Heart left ventricle (tissue), 16 donors: Measurements from ENCODE around the gene PCP4. TPM values are rescaled to one million over a fixed set of nuclear protein-coding genes. Genes with fewer than 3 reads are reported as not detected.

Experiments used
- ATAC-seq, 4 donors: fragments of 200-7000 bp; cut with Tn5 transposase; one replicate each; pipeline ENCODE4 v1.9.1; 2020 to 2022; ENCODE audit warnings: moderate library complexity in 4 of 4, mild to moderate bottlenecking in 3 of 4, moderate number of reproducible peaks in 1 of 4
- DNase-seq, 5 donors: peaks; one replicate each; pipeline ENCODE4 v3.0.0-alpha.2; 2020
- H3K27ac ChIP-seq, 12 donors: fragments of 200-600 bp; sonication (generic) in 4 of 12; one replicate each; pipeline versions ENCODE4 v1.5.0 to v1.8.0; 2016 to 2022; ENCODE audit warnings: mild to moderate bottlenecking in 2 of 12
- H3K27me3 ChIP-seq, 9 donors: fragments of 200-600 bp; sonication (generic) in 2 of 9; one replicate each; pipeline versions ENCODE4 v1.5.1 to v1.8.0; 2016 to 2022; ENCODE audit warnings: mild to moderate bottlenecking in 3 of 9
- H3K36me3 ChIP-seq, 9 donors: fragments of 200-600 bp; sonication (generic) in 2 of 9; one replicate each; pipeline versions ENCODE4 v1.5.0 to v1.8.0; 2018 to 2022; ENCODE audit warnings: mild to moderate bottlenecking in 2 of 9
- H3K4me1 ChIP-seq, 12 donors: fragments of 200-600 bp; sonication (generic) in 4 of 12; one replicate each; pipeline versions ENCODE4 v1.5.0 to v1.8.0; 2016 to 2022; ENCODE audit warnings: mild to moderate bottlenecking in 3 of 12
- H3K4me3 ChIP-seq, 12 donors: fragments of 200-600 bp; sonication (generic) in 4 of 12; one replicate each; pipeline versions ENCODE4 v1.5.0 to v1.8.0; 2017 to 2022; ENCODE audit warnings: mild to moderate bottlenecking in 9 of 12, moderate library complexity in 4 of 12
- H3K9me3 ChIP-seq, 12 donors: fragments of 200-600 bp; sonication (generic) in 4 of 12; one replicate each; pipeline versions ENCODE4 v1.5.0 to v1.8.0; 2016 to 2022; ENCODE audit warnings: mild to moderate bottlenecking in 1 of 12
- POLR2A ChIP-seq, 2 donors: fragments of 450-650 bp; IDR thresholded peaks; one replicate each; pipeline ENCODE4 v1.6.1; 2017; ENCODE audit warnings: antibody characterized with exemption in 2 of 2, mild to moderate bottlenecking in 2 of 2, moderate library complexity in 2 of 2
- WGBS, 4 donors: extraction: QIAGEN DNeasy Blood & Tissue Kit in 2 of 4; methylation state at CpG; one replicate each; pipeline versions ENCODE4 v1.1.5 to v1.1.7; 2013 to 2018; 5-methylcytosine and 5-hydroxymethylcytosine counted together
- intact Hi-C, 10 donors: fragments of 100-400 bp; cut with DNase I; formaldehyde crosslinking; loops; one replicate each; pipeline versions ENCODE4 v1.11.1 to v1.14.2; 2022
- polyA plus RNA-seq, 2 donors: library from polyadenylated mRNA; stranded (reverse); fragments of 200-250 nt; gene quantifications; one replicate each; pipeline ENCODE4 v1.2.3, GENCODE V29; 2013
- total RNA-seq, 9 donors: library from RNA; depleted of rRNA in 2 of 9; stranded (reverse); fragments of >200 nt in 2 of 9; fragmentation: NEBNext Ultra II Directional in 3 of 9; extraction: Animal tissue kit (Norgen Biotek cat#: 25700) in 3 of 9; gene quantifications; one replicate each; pipeline versions ENCODE4 v1.1.0 to v1.2.4, GENCODE V29; 2016 to 2023
- TF ChIP-seq, protein P1 (sequence below), 12 donors: fragments of 200-600 bp; sonication (generic) in 4 of 12; IDR thresholded peaks; one replicate each; pipeline versions ENCODE4 v1.5.0 to v1.8.0; 2018 to 2022; ENCODE audit warnings: antibody characterized with exemption in 12 of 12, mild to moderate bottlenecking in 5 of 12
- donor health status: ischemic (EF 13 %, LVEDD 7.1; RV severe dilation, severe dysfunction).
- donor health status: healthy with polysubstance abuse.
- donor health status: DM: no; HTN: yes; CAD: no.
- donor health status: DM: no; HTN: no; CAD: no.
- donor health status: ischemic (EF 25% LVEDD 6.9; RV normal size, moderate dysfunction).
- donor health status: ischemic (EF 25% LVEDD 5.7; RV mildly dilated, moderate dysfunction).
- donor health status: healthy.
- donor health status: DM: yes; HTN: yes; CAD: no.
- donor health status: ischemic (EF 35%, LVEDD 5.7; RV mildly dilated, moderate dysfunction).
- donor health status: nonischemic (EF 11% LVEDD 7.7; RV severe dilation, severe dysfunction).
- donor health status: DM: yes; HTN: yes; CAD: no.
- donor health status: PGD.
- donor health status: ischemic (EF 29% LVEDD 5.4; RV normal size, mild dysfunction).
- donor health status: nonischemic (EF 23%, LVEDD 6.1; RV moderate dilation, normal function).

PCP4 gene
- total and polyA plus RNA-seq, 11 donors, result 0.64 to 9.6 (median 3.9) TPM

DNA sequence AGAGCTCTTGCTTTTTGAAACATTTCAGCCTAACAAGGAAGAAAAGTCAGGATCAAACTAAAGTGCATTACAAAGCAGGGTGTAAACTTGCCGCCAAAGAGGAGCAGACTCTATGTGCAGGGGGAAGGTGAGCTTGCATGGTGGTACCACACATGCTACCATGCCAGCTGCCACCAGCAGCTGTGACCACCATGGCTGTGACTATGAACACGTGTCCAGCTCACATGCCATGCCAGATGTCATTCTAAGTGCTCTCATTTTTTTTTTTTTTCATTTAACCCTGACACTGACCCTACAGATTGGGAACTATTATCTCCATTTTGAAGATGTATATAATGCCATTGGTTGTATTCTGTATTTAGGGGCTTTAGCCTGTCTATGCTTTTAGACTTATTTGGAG lies 79.0 kb downstream of the PCP4 start:
- ATAC-seq (no peak), DNase-seq (no peak)
- H3K9me3 ChIP-seq, result peaks cover 0 to 13% (median 4%) of the 10 kb centered on the region in 12 donors
- no peaks in the 10 kb centered on the region for H3K27me3 ChIP-seq
- intact Hi-C loops, result no loop called here
- 76 to 81% (median 79%) methylated on average over 2 of the region's 2 CpGs for WGBS, 4 donors
- H3K4me3 ChIP-seq, result no peak overlapping the region
- TF ChIP-seq, protein P1, sequence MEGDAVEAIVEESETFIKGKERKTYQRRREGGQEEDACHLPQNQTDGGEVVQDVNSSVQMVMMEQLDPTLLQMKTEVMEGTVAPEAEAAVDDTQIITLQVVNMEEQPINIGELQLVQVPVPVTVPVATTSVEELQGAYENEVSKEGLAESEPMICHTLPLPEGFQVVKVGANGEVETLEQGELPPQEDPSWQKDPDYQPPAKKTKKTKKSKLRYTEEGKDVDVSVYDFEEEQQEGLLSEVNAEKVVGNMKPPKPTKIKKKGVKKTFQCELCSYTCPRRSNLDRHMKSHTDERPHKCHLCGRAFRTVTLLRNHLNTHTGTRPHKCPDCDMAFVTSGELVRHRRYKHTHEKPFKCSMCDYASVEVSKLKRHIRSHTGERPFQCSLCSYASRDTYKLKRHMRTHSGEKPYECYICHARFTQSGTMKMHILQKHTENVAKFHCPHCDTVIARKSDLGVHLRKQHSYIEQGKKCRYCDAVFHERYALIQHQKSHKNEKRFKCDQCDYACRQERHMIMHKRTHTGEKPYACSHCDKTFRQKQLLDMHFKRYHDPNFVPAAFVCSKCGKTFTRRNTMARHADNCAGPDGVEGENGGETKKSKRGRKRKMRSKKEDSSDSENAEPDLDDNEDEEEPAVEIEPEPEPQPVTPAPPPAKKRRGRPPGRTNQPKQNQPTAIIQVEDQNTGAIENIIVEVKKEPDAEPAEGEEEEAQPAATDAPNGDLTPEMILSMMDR (IDR thresholded peaks at IDR 0.05), result no peak
- no peak for TF ChIP-seq POLR2A (IDR thresholded peaks at IDR 0.05)
- no peak overlapping the region for H3K27ac ChIP-seq
- no peaks in the 10 kb centered on the region for H3K36me3 ChIP-seq
- no peaks in the 10 kb centered on the region for H3K4me1 ChIP-seq

DNA sequence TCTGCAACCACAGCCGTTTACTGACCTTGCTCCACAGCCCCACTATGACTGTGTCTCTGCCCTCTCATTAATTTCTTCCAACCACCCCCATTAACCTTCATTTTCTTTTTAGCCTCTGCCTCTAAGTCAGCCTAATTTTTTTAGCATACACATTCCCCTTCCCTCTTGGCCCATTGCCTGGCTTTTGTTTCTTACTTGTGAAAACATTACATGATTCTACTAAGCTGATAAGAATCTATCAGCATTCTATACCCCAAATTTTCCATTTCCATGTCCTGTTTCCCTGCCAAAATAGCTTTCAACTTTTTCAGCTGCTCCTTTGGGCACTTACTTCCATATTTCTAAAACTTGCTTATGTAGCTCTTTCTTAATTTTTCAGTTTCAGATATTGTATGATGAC lies 79.8 kb downstream of the PCP4 start:
- ATAC-seq (no peak), DNase-seq (no peak)
- Histone ChIP-seq H3K4me1 (no peaks in the 10 kb centered on the region), H3K36me3 (no peaks in the 10 kb centered on the region), H3K9me3 (peaks cover 0 to 13% (median 4%) of the 10 kb centered on the region in 12 donors), H3K27ac (no peak overlapping the region), H3K4me3 (no peak overlapping the region), H3K27me3 (peaks cover 0 to 2% (median 0%) of the 10 kb centered on the region in 9 donors)
- WGBS, 4 donors, result 42 to 69% (median 60%) methylated on average over 1 of the region's 1 CpG
- TF ChIP-seq, protein P1 (IDR thresholded peaks at IDR 0.05), result no peak
- no peak for TF ChIP-seq POLR2A (IDR thresholded peaks at IDR 0.05)
- intact Hi-C loops, result no loop called here

DNA sequence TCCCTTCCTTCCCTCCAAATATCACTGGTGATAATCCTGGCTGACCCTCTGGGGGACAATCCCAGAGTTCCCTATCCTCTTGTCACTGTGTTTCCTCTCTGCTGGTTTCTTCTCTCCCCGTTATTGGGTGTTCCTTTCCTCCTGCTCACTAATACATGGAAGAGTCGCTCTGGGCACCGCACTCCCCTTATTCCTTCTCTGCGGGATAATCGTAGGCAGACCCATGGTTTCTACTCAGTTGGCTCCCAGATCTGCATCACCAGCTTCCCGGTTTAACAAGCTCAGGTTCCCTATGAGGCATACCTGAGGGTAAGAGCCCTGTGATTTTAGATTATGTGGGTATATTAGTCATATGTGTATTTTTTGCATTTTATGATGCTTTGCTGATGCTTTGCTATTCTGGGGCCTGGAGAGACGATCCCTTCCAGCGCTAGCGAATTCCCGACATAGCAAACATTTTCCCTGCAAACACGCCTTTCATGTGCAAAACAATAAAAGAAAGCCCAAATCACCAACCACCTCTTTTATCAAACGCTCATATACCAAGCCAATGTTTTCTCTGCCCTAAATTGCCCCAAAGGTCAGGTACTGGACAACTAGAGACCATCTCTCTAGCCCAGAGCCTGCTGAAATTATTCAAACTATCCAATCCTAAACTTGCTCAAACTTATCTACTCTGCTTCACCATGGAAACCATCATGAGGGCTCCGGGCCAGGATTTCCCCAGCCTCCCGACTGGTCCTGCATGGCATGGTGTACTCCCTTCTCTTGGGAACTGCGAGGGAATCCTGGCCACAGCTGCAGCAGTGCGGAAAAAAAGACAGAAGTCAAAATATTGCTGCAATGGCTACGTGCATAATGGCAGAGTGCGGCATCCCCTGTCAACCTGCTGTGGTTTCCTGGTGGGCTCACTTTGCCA lies 84.2 kb downstream of the PCP4 start:
- WGBS, 4 donors, result 75 to 78% (median 78%) methylated on average over 18 of the region's 18 CpGs
- Histone ChIP-seq H3K4me3 (no peak overlapping the region), H3K27me3 (peaks cover 0 to 3% (median 0%) of the 10 kb centered on the region in 9 donors), H3K27ac (no peak overlapping the region), H3K4me1 (no peaks in the 10 kb centered on the region), H3K9me3 (peaks cover 0 to 6% (median 0%) of the 10 kb centered on the region in 12 donors), H3K36me3 (no peaks in the 10 kb centered on the region)
- ATAC-seq (no peak), DNase-seq (no peak)
- intact Hi-C loops, result no loop called here
- TF ChIP-seq, protein P1 (IDR thresholded peaks at IDR 0.05), result no peak
- TF ChIP-seq POLR2A (IDR thresholded peaks at IDR 0.05), result no peak

DNA sequence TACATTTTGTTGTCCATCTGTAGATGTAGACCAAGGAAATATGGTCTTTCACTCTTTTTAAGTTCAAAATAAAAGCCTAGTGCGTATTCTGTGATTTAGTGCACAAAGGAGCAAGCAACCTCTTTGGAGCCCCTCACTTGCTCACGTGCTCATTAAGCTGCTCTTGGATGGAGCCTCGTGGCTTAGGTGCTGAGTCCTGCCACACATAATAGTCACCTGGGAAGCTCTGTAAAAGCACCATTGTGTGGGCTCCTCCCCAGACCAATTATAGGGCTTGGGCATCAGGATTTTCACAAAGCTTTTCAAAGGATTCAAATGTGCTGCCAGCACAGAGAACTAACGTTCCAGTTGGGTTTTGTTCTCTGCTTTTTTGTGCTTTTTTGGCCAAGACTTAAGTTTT lies 85.0 kb downstream of the PCP4 start:
- no peak overlapping the region for H3K27ac ChIP-seq
- WGBS, 4 donors, result 76 to 87% (median 79%) methylated on average over 4 of the region's 4 CpGs
- intact Hi-C loops, result no loop called here
- no peak overlapping the region for H3K4me3 ChIP-seq
- H3K36me3 ChIP-seq, result no peaks in the 10 kb centered on the region
- peaks cover 0 to 6% (median 0%) of the 10 kb centered on the region in 12 donors for H3K9me3 ChIP-seq
- ATAC-seq (no peak), DNase-seq (no peak)
- H3K4me1 ChIP-seq, result no peaks in the 10 kb centered on the region
- H3K27me3 ChIP-seq, result peaks cover 0 to 3% (median 0%) of the 10 kb centered on the region in 9 donors
- TF ChIP-seq, protein P1 (IDR thresholded peaks at IDR 0.05), result no peak
- TF ChIP-seq POLR2A (IDR thresholded peaks at IDR 0.05), result no peak
